NT2/D1 (cell line): Measurements from ENCODE around the gene NDUFAF8.

Source experiments
- SUZ12 ChIP-seq: IDR thresholded peaks from 2 replicates; pipeline ENCODE4 v1.6.1; 2011; ENCODE audit not compliant: insufficient read length, insufficient read depth; ENCODE audit errors: extremely low read depth
- YY1 ChIP-seq: IDR thresholded peaks from 2 replicates; pipeline ENCODE4 v1.6.1; 2011; ENCODE audit not compliant: insufficient read length, insufficient read depth
- ZNF274 ChIP-seq: IDR thresholded peaks from 2 replicates; pipeline ENCODE4 v1.6.1; 2011; ENCODE audit warnings: mild to moderate bottlenecking, low read depth, low read length

DNA sequence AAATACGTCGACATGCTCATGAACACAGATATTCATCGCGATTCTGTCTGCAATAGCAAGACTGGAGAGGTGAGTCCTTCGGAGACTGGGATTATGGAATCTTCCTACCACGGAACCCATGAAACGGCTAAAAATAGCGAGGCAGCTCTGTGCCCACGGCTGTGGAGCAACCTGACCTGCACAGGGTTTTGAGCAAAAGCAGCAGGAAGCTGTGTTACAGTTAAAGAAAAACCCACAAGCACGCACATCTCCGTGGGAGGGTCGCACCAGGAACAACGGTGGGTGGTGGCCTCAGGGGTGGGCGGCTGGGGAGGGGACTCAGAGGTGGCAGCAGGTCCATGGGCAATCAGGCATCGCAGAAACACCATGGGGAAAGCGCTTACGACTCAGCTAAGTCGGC lies 31.2 kb downstream of the NDUFAF8 start:
- TF ChIP-seq ZNF274 = no peak
- no peak for TF ChIP-seq YY1
- no peak for TF ChIP-seq SUZ12
